GM18511 (cell line): Measurements from ENCODE around the gene KLHL29.

Experiments used
- ATAC-seq: cut with Tn5 transposase; IDR thresholded peaks from one replicate; pipeline ENCODE4 v1.9.1; 2021; ENCODE audit warnings: mild to moderate bottlenecking, moderate library complexity; ENCODE audit not compliant: unreplicated experiment

The KLHL29 gene

GRCh38 chr2:23366720-23367119, 18.3 kb upstream of the KLHL29 start:
- no peak for ATAC-seq

- no peak for ATAC-seq
Measured at GRCh38 chr2:23367760-23368159, 17.2 kb upstream of the KLHL29 start.

GRCh38 chr2:23373666-23374065, 11.3 kb upstream of the KLHL29 start:
- no peak for ATAC-seq

GRCh38 chr2:23375448-23375847, 9.5 kb upstream of the KLHL29 start:
- ATAC-seq, result peak; percentile 30

- ATAC-seq, result no peak
Measured at GRCh38 chr2:23376075-23376474, 8.9 kb upstream of the KLHL29 start.

- ATAC-seq, result no peak
Measured at GRCh38 chr2:23376972-23377371, 8.0 kb upstream of the KLHL29 start.

GRCh38 chr2:23377771-23378170, 7.2 kb upstream of the KLHL29 start:
- no peak for ATAC-seq

- ATAC-seq, result no peak
Measured at GRCh38 chr2:23378496-23378895, 6.5 kb upstream of the KLHL29 start.

- ATAC-seq, result peak; percentile 66
Measured at GRCh38 chr2:23379220-23379695, 5.7 kb upstream of the KLHL29 start.

GRCh38 chr2:23380562-23381065, 4.4 kb upstream of the KLHL29 start:
- ATAC-seq, result peak; percentile 42

- ATAC-seq, result peak; percentile 12
Measured at GRCh38 chr2:23381084-23381483, 3.9 kb upstream of the KLHL29 start.

GRCh38 chr2:23381485-23381884, 3.5 kb upstream of the KLHL29 start:
- ATAC-seq, result no peak

GRCh38 chr2:23383100-23383499, 1.9 kb upstream of the KLHL29 start:
- no peak for ATAC-seq

GRCh38 chr2:23385351-23385747, 370 bp downstream of the KLHL29 start:
- ATAC-seq, result peak; percentile 26

GRCh38 chr2:23385748-23386338, 864 bp downstream of the KLHL29 start:
- ATAC-seq, result peak; percentile 31

GRCh38 chr2:23386339-23387220, 1.6 kb downstream of the KLHL29 start:
- peak; percentile 21 for ATAC-seq

- ATAC-seq, result peak; percentile 3
Measured at GRCh38 chr2:23387221-23387550, 2.2 kb downstream of the KLHL29 start.

- no peak for ATAC-seq
Measured at GRCh38 chr2:23387845-23388244, 2.9 kb downstream of the KLHL29 start.

GRCh38 chr2:23388294-23388693, 3.3 kb downstream of the KLHL29 start:
- no peak for ATAC-seq

GRCh38 chr2:23388756-23389514, 4.0 kb downstream of the KLHL29 start:
- no peak for ATAC-seq

- ATAC-seq, result no peak
Measured at GRCh38 chr2:23390152-23390551, 5.2 kb downstream of the KLHL29 start.
